ENCODE measurements around the gene WWOX.

WWOX gene

DNA sequence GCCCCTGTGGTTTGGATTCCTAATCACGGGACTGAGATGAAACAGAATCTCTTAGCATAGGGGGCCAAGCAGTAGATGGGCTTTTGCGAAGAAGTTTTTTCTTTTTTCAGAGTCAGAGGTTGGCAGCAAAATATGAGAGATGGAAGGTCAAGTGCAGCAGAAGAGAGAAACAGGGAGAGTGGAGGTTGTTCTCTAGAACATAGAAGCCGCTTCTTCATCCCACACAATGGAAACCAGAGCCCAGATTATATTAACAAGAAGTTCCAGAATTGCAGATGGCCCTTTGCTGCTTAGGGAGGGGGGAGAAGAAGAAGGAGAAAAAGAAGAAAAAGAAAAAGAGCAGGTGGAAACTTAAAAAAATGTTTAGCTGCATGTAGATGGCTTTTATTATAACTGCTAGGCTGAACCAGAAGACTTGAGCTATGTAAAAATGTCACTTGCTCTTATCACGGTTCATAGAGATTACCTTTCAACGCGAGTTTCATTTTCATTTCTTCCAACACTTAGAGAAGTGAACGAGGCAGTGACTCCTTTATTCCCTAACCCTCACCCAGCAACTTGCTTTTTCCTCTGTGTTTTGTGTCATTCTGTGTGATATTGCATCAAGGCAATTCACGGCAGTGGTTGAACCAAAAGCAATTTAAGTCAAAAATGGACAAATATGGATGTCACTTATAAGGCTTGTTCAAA is 737.5 kb downstream of the WWOX start:
- no peak for DNase-seq

DNA sequence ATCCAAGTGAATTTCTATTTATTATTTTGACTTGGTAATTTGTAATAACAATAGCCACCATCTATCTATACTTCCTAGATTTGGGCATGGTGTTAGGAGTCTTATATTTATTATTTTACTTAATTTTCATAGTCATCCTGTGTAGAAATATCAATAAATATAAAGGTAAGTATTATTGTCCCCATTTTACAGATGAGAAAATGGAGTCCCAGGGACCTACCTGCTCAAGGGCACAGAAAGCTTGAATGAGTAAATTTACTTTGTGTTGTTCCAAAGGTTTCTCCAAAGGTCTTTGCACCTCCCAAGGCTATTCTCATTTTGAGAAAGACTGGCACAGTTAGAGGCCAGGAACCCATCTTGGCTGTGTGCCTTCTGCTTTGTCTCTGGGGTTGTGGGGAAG is 738.3 kb downstream of the WWOX start:
- no peak for DNase-seq

DNA sequence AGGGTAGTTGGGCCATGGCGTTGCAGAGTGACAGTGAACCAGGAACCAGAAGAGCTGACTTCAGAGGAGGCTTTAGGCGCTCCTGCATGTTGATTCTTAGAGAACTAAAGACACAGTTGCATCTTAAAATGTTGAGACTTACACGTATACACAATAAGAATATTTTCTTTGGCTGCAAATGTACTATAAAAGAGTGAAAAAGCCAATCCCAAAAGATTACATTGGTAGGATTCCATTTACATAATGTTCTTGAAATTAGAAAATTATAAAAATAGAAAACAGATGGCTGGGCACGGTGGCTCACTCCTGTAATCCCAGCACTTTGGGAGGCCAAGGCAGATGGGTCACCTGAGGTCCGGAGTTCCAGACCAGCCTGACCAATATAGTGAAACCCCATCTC is 738.8 kb downstream of the WWOX start:
- DNase-seq: no peak

DNA sequence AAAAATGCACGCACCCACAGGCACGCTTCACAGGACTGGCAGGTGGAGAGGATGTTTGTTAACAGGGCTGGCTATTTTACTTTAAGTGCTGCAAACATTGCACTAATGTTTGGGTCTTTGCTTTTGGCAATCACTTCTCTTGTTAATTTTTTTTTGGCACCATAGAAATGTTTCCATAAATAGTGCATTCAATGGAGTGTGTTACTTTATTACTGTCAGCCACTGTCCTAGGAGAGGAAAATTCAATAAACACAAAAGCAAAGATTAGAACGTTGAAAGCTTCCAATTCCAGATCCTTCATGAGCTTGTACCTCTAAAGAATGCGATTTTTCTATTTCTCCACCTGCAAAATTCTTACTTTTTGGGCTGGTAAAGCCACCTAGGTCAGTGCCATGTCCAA is 743.5 kb downstream of the WWOX start:
- DNase-seq: no peak

DNA sequence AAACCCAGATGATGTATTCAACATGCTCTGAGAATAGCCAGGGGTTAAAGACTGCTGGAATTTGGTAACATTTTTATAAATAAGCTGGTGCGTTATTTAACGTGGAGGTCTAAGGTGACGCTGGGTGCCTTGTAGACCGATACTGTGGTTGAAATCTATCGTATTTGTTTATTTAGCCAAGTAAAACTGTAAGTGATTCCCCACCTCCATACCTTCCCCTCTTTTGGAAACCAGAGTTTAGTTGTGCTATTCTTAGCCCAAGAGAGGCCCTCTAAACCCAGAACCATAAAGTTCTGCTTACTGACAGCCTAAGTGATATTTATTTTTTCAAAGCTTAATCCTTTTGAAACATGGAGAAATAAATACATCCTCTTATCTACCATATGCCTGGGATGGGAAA is 744.5 kb downstream of the WWOX start:
- DNase-seq: no peak

DNA sequence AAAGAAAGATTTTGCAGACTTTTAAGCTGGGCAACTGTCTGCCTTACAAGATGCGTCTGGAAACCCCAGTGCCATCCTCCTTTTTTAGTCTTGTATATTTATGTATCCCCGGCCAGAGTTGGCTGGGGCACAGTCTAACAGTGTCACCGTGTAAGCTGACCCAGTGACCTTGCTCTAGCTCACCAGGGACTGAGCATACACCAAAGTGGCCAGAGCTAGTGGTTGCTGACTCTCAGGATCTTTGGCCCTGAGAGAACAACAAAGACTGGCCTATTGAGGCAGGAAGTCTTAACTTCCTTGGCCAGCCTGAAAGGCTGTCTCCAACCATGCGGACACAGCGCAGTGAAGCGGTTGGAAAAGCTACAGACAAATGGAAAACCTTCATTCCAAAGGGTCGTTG is 745.2 kb downstream of the WWOX start:
- DNase-seq: no peak

DNA sequence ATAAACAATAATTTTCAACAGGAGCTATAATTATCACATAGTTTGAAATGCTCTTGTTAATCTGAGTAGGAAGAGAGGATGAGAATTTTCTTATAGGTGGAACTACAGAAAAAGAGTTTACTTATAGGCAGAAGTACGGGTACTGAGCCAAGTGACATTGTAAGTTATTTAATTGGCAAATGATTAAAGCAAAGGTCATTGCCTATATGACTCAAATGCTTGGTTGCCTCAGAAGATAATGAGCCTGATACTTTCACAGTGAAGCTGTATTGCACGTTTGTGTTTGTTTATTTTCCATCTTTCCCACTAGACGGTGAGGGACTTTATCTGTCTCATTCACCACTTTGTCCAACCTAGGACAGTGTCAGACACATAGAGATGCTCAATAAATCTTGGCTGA is 751.8 kb downstream of the WWOX start:
- no peak for DNase-seq

DNA sequence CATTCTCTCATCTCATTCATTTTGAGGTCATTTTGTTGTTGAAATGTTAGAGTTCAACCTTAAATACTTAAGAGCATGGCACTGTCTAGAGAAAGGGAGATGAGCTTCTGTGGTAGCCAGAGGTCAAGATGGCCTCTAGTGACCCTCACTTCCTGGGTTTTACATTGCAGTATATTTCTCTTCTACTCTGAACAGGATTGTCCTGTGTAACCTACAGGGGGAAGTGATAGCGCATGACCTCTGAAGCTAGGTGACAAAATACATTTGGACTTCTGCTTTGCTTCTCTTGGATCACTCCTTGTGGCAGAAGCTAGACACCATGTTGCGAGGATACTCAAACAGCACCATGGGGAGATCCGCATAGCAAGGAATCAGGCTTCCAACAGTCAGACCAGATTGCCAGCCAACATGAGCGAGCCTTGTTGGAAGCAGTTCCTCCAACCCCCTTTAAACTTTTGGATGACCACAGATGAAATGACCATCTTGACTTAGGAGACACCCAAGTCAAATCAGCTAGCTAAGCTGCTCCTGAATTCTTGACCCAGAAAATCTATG is 752.7 kb downstream of the WWOX start:
- DNase-seq: no peak

DNA sequence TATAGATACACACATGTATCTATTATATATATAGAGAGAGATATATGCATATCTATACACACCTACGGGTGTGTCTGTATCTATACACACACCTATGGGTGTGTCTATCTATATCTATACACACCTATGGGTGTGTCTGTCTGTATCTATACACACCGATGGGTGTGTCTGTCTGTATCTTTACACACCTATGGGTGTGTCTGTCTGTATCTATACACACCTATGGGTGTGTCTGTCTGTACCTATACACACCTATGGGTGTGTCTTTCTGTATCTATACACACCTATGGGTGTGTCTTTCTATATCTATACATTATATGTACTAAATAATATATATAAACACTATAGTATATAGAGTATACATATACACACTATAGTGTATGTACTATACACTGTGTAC is 762.6 kb downstream of the WWOX start:
- DNase-seq: no peak

DNA sequence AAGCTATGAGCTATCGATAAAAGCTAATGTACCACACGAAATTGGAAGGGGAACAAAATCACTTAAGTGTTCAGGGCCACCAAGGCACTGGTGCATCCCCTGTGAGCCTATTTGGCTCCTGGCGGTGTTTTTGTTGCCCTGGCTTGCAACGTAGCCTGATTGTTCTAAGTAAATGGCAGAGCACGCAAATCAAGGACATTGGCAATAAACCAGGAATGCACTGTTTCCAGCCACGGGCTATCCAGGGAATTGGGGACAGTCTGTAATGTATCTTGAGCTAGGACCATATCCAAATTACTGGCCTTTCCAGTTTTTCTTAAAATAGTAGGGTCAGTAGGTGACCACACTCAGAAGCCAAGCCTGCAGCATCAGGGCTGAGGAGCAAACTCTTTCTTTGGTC is 767.1 kb downstream of the WWOX start:
- no peak for DNase-seq

DNA sequence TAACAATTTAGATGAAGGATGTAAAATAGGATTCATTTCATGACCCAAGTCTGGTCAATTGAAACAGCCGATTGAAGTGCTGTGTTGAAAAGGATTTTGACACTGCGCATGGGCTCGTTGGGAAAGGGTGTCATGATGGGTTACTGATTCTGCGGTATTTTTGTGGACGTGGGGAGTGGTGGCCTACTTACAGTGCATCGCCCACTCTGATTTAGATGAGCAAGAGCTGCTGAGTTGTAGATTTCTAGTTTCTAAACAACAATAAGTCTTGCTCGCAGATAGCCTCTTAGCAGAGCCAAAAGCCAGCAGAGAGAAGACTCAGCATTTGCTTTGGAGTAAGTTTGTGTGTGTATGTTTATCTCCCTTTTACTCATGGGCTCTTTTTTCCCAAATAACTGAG is 770.0 kb downstream of the WWOX start:
- no peak for DNase-seq

DNA sequence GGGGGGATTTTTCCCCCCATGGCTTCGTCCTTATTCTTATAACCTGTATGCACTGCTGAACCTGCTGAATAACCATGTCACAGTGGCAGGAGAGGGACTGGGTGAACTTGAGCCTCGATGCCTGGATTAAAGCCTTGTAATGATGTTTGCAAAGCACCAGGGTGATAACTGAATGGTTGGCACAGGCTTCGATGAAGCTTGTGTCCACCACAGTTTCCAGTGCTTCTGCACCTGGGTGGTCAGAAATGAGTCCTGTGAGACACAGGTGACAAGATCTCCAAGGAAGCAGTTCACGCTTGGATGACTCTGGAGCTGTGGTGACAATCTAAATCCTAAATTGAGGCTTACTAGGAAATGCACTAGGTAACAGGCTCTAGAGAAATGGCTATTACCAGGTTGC is 771.8 kb downstream of the WWOX start:
- DNase-seq: no peak

DNA sequence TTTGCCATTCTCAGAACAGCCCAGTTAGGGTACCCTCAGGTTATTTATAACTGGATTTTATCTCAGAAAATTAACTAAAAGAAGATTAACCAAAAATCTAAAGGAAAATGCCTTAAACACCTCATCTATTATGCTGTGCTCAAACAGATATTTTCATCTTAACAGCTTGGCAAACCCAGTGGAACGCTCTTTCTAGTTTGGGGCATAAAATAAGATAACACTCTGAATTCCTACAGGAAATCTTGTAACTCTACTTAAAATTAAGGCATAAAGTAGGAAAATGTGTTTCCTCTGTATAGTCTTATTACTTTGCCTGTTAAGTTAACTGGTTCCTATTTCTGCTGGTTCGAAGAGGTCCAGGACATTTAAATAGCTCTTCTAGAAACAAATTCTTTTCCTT is 777.2 kb downstream of the WWOX start:
- DNase-seq: no peak

DNA sequence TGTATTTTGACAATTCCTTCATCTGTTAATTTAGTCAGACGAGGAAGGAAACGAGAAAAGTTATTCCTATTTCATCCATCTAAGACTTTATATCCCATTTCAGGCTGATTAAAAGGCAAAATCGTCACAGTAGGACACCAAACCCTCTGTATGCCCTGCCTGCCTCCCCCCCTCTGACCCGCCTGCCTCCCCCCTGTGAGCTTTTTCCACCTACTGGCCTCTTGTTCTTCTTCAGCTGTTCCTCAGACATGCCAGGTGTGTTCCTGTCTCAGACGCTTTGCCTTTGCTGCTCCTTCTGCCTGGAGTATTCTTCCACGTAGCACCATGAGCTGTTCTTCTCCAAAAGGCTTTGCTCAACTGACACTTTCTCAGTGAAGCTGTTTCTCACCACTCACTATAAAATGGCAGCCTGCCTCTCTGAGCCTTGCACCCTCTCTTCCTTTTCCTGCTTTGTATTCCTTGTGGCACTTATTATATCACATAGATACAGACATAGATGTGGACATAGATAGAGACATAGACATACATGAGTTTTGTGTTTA is 777.7 kb downstream of the WWOX start:
- no peak for DNase-seq

DNA sequence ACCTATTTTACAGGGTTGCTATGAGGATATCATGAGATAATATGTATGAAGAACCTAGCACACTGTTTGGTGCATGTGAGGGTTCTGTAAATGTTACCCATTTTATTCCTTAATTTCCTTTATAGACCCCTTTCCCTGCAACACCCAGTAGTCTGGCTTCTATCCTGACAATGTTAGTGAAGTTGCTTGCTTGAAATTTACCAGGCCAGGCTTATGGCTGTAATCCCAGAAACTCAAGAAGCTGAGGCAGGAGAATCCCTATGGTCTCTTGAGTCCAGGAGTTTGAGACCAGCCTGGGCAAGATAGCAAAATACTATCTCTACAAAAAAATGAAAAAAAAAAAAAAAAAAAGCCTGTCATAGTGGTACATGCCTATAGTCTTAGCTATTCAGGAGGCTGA is 779.1 kb downstream of the WWOX start:
- no peak for DNase-seq

DNA sequence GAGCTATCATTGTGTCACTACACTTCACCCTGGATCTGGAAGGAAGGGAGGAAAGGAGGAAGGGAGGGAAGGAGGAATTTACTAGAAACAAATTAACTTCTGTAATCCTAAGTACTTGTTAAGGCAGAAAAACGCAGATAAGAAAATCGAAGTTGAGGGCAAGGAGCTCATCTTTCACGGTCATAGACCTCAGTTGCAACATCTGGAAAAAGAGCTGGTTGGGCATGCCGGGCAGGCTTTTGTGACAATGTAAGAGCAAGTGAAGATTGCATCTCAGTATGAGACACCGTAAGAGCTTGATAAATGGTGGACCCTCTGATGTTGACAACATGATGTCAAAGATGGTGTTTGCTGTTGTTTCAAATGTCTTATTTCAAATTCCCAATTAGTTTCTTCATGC is 779.6 kb downstream of the WWOX start:
- no peak for DNase-seq

DNA sequence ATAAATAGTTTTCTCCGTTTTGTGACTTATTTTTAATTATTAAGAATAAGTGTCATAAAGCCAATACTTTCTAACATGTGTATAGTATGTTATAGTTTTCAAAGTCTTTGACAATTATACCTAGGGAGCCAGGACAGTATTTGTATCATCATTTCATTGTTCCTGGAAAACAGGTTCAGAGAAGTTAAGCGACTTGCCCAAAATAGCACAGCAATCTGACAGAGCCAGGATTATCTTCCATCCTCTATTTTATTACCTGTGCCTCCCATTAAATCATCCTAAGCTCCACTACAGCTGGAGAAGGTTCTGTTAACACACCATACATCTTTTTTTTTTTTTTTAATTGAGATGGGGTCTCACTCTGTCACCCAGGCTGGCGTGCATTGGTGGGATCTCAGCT is 782.7 kb downstream of the WWOX start:
- no peak for DNase-seq

DNA sequence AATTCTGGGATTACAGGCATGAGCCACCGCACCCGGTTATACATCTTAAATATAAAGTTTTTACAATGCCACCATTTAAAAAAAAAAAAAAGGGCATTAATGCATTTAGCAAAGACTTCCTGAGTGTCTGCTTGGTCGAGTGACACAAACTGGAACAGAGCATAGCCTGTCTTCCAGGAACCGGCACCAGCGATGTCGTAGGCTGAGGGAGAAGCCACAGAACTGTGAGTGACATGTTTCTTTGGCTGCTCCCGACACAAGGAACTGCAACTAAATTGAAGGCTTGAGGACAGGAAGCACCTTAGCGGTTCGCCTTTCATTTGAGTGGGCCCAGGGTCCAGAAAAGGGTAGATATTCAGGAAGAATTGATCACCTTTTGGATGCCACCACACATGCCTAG is 783.3 kb downstream of the WWOX start:
- DNase-seq: no peak

DNA sequence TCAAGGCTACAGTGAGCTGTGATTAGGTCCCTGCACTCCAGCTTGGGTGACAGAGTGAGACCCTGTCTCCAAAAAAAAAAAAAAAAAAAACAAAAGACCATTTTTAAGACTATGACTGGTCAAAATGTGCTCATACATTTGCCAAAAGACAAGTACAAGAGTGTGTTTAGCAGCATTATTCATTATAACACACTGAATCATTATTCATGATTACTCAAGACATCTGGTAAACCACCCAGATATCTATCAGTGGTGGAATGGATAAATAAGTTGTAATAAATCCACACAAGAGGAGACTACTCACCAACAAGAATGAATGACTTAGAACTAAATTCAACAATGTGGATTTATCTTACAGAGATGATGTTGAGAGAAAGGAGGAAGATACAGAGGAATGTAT is 784.8 kb downstream of the WWOX start:
- DNase-seq: no peak

DNA sequence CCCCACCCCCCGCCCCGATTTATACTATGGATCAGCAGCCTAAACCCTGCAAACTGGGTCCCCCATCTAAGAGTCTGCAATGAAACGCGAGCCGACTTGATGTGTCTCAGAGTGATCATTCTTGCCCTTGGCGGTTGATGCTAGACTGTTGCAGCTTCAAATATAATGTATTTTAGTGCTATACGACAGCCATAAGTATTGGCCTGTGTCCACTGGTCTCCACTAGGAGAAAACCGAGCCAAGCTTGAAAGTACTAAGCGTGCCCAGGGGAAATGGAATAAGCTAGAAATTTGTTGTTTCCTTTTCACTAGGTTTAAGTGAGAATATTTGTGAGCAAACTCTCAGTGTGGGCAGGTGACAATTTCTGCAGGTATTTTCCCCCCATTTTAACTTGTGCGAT is 789.9 kb downstream of the WWOX start:
- no peak for DNase-seq

DNA sequence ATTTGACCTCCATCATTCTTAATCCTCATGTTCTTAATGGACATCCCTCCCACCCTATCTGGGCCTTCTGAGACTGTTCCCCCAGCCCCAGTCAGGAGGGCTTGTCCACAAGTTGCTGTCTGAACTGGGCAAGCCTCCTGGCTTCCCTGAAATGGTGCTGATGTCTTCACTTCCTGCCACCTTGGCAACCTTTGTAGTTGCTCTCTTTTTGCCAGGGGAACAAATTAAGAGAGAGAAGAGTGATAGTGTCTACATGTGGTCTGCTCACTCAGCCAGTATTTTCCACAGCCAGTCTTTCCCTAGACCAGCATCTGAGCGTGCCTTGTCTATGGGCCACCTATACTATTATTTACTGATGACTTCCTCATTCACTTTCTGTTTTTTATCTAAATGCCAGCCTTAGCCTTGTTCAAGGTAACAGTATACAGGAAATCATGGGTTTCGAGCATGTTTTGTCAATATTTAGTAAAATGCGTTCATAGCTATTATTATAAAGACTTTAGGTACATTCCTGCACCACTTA is 791.0 kb downstream of the WWOX start:
- DNase-seq: no peak

DNA sequence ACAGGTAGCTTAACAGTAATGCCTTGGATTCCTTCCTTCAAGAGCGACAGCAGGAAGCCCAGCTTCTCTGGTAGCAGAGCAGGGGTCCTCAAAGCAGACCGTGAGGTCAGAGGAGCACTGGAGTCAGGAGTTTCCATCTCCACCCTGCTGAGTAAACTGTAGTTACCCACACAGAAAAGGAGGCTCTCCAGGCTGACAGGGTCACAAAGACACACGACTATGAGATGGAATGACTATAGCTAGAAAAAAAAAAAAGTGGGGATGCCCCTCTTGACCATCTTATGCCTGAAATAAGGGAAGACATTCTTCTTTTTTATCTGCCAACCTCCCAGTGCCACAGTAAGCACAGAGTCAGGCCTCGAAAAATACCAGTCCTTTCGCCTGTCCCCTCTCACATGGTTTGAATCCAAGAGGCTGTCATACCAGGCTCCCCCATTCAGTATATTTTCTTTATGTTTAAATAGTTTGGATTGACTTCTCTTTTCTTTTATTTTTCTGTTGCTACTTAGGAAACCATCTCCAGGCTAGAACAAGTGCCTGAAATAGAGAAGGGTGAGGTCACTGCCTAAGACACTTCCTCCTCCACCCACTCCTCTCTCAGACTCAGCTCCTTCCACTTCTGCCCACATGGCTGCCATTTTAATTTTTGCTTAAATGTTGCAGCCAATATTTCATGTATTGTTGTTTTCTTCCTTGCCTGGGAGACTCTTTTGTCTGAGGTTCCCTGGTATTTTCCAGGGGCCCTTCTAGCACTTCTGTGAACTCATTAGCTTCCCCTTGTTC is 793.7 kb downstream of the WWOX start:
- DNase-seq: no peak

DNA sequence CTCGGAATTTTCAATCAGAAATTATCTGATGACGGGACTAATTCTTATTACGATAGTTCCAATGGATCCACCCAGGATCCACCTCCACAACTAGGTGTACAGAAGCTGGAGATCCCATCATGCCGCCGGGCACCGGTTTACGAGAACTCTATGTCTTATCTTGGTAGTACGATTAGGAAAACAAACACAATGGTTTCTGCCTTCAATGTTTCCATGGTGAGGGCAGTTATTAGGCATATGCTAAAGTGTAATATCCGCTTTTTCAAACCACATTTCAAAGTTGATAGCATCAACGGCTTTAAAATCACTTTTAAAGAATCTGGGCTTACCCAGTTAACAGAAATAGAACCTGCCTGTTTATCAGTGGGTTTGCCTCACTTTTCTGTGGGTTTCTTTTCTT is 795.4 kb downstream of the WWOX start:
- no peak for DNase-seq

DNA sequence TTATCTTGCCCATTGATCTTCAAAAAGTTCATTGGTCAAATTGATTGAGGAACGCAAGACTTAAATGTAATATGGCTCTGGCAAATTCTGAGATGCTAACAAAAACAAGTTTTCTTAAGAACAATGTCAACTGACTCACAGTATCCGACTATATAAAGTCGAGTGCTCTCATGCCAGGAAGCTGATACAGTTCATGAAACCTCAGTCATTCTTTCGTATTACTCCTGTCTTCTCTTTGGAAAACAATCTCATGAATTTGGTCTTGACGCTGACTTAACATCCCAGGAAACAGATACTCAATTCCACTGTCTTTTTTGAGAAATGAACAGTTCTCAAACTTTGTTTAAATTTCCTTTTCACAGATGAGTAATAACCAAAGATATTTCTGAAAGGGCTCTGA is 796.2 kb downstream of the WWOX start:
- DNase-seq: no peak
